ENCODE results near the gene CTSF.

DNA sequence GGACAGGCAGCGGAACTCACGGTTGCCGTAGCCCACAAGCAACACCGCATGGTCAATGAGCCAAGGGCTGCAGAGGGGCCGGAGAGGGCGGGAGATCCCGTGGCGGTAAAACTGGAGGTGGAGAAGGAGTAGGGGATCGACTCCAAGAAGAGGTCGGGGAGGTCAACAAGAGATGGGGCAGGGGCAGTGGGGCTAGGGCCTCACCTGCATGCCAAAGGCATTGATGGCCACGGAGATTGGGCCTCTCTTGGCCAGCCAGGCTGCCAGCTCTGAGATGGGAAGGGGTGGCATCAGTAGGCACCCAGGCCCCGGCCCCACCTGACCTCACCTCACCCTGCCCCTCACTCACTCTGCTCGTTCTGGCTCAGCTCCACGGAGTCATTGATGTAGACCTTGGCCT lies 3.9 kb downstream of the CTSF start:
- TF ChIP-seq CTCF (IDR thresholded peaks at IDR 0.05; ENCODE audit: insufficient read depth, low read length) (no peak), GABPA (IDR thresholded peaks at IDR 0.05; ENCODE audit: low read depth) (no peak), POLR2AphosphoS5 (IDR thresholded peaks at IDR 0.05; ENCODE audit: low read depth) (no peak)
- TF ChIP-seq, protein P1, sequence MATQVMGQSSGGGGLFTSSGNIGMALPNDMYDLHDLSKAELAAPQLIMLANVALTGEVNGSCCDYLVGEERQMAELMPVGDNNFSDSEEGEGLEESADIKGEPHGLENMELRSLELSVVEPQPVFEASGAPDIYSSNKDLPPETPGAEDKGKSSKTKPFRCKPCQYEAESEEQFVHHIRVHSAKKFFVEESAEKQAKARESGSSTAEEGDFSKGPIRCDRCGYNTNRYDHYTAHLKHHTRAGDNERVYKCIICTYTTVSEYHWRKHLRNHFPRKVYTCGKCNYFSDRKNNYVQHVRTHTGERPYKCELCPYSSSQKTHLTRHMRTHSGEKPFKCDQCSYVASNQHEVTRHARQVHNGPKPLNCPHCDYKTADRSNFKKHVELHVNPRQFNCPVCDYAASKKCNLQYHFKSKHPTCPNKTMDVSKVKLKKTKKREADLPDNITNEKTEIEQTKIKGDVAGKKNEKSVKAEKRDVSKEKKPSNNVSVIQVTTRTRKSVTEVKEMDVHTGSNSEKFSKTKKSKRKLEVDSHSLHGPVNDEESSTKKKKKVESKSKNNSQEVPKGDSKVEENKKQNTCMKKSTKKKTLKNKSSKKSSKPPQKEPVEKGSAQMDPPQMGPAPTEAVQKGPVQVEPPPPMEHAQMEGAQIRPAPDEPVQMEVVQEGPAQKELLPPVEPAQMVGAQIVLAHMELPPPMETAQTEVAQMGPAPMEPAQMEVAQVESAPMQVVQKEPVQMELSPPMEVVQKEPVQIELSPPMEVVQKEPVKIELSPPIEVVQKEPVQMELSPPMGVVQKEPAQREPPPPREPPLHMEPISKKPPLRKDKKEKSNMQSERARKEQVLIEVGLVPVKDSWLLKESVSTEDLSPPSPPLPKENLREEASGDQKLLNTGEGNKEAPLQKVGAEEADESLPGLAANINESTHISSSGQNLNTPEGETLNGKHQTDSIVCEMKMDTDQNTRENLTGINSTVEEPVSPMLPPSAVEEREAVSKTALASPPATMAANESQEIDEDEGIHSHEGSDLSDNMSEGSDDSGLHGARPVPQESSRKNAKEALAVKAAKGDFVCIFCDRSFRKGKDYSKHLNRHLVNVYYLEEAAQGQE (IDR thresholded peaks at IDR 0.05; ENCODE audit: insufficient replicate concordance, low read depth), result no peak

Data from HL-60 (cell line).